ENCODE measurements around the gene PRKAG2.

GRCh38 chr7:151655555-151655954 is 221.4 kb downstream of the PRKAG2 start:
- no peak for TF ChIP-seq POLR2A (IDR thresholded peaks at IDR 0.05; ENCODE audit: low read length)
- no peak for TF ChIP-seq GATA1 (IDR thresholded peaks at IDR 0.05; ENCODE audit: low read depth, low read length)
